HepG2 (cell line): ENCODE results near the gene SLC1A3. TPM values are rescaled to one million over a fixed set of nuclear protein-coding genes. Genes with fewer than 3 reads are reported as not detected.

Experiments used
- ATAC-seq: fragments of 200-7000 bp; cut with Tn5 transposase; 3 replicates; pipeline ENCODE4 v1.9.1; 2020; ENCODE audit warnings: mild to moderate bottlenecking, moderate library complexity
- BruUV-seq: library from RNA; stranded (reverse); fragments of 400-500 nt; replicated peaks from 2 replicates; lab custom pipeline; 2021; lab: Mats Ljungman, UMichigan
- CTCF ChIA-PET: fragments of 300-600 bp; formaldehyde crosslinking; extraction: SDS; loops from one replicate; lab custom pipeline; 2021; ENCODE audit warnings: low total read pairs, inconsistent platforms, low intra/inter-chr PET ratio; lab: Yijun Ruan, JAX
- POLR2A ChIA-PET: fragments of 350-600 bp; sonication (Branson Sonifier 250); formaldehyde crosslinking; loops from one replicate; lab custom pipeline; 2020; ENCODE audit warnings: antibody characterized with exemption, inconsistent platforms; lab: Yijun Ruan, JAX
- DNase-seq: peaks from one replicate; pipeline ENCODE4 v3.0.0-alpha.2; 2015; ENCODE audit warnings: low spot score
- FAIRE-seq: peaks from 3 replicates; lab custom pipeline; 2011; peaks lifted over from hg19 to GRCh38; lab: Jason Lieb, UNC
- H2AFZ ChIP-seq: one replicate; pipeline ENCODE4 v1.6.1; 2011; ENCODE audit warnings: low read length, inconsistent platforms
- H3K27ac ChIP-seq: fragments of 300-600 bp; 3 replicates; pipeline ENCODE4 v1.8.0; 2011; ENCODE audit warnings: mixed run types, mild to moderate bottlenecking, mixed read lengths, low read length, inconsistent platforms; ENCODE audit not compliant: insufficient read depth; ENCODE audit errors: extremely low read length
- H3K27me3 ChIP-seq, 2 experiments: fragments of 200-600 bp in 1 of 2; 2 replicates in 1 of 2; 3 replicates in 1 of 2; pipeline versions ENCODE4 v1.6.0 to v1.8.0; 2011; ENCODE audit warnings: low read length in 2 of 2, mild to moderate bottlenecking in 2 of 2, moderate library complexity in 2 of 2, inconsistent platforms in 1 of 2; ENCODE audit not compliant: insufficient read depth in 2 of 2, control insufficient read depth in 1 of 2
- H3K36me3 ChIP-seq, 2 experiments: fragments of 200-600 bp in 1 of 2; replicated peaks in 1 of 2; 2 replicates in 1 of 2; 3 replicates in 1 of 2; pipeline versions ENCODE4 v1.5.1 to v1.8.0; 2011; ENCODE audit warnings: low read length in 2 of 2, inconsistent platforms in 1 of 2; ENCODE audit not compliant: insufficient read depth in 2 of 2, control insufficient read depth in 1 of 2
- H3K4me1 ChIP-seq: 2 replicates; pipeline ENCODE4 v1.5.1; 2012; ENCODE audit warnings: low read length, inconsistent platforms; ENCODE audit not compliant: insufficient read depth
- H3K4me2 ChIP-seq: 2 replicates; pipeline ENCODE4 v1.6.0; 2011; ENCODE audit warnings: low read depth, low read length, inconsistent platforms
- H3K4me3 ChIP-seq, 3 experiments: fragments of 200-600 bp in 1 of 3; sonication (generic), shearing (Covaris generic) in 1 of 3; replicated peaks in 1 of 3; 2 replicates each; pipeline ENCODE4 v1.5.1; 2011 to 2016; ENCODE audit warnings: low read length in 3 of 3, inconsistent platforms in 2 of 3, low read depth in 2 of 3, mild to moderate bottlenecking in 2 of 3, control low read depth in 1 of 3, mixed read lengths in 1 of 3; ENCODE audit not compliant: insufficient read depth in 1 of 3
- H3K79me2 ChIP-seq: one replicate; pipeline ENCODE4 v1.6.1; 2011; ENCODE audit warnings: low read length, inconsistent platforms; ENCODE audit not compliant: insufficient read depth
- H3K9ac ChIP-seq: 2 replicates; pipeline ENCODE4 v1.6.0; 2011; ENCODE audit warnings: mild to moderate bottlenecking, low read depth, low read length, inconsistent platforms; ENCODE audit not compliant: insufficient read depth
- H3K9me3 ChIP-seq: 2 replicates; pipeline ENCODE4 v1.5.1; 2012; ENCODE audit warnings: mild to moderate bottlenecking, low read length
- H4K20me1 ChIP-seq: 2 replicates; pipeline ENCODE4 v1.6.0; 2011; ENCODE audit warnings: inconsistent platforms, mild to moderate bottlenecking, low read length, moderate library complexity; ENCODE audit not compliant: insufficient read depth
- ELF3 ChIP-seq: IDR thresholded peaks from 2 replicates; pipeline ENCODE4 v1.6.1; 2016; ENCODE audit warnings: missing genetic modification reagents, missing compliant biosample characterization
- GABPA ChIP-seq, 2 experiments: IDR thresholded peaks; 2 replicates each; pipeline ENCODE4 v1.6.1; 2011 to 2016; ENCODE audit warnings: low read depth in 2 of 2, low read length in 1 of 2, missing biosample characterization in 1 of 2, missing genetic modification characterization in 1 of 2
- IKZF1 ChIP-seq: fragments of 450-650 bp; IDR thresholded peaks from 2 replicates; pipeline ENCODE4 v1.7.1; 2016
- SRSF1 ChIP-seq: fragments of 200-400 bp; formaldehyde crosslinking; optimal IDR thresholded peaks from 2 replicates; pipeline ENCODE3; 2017; ENCODE audit warnings: mild to moderate bottlenecking, low read depth, low read length, moderate library complexity
- TCF7L2 ChIP-seq: IDR thresholded peaks from 2 replicates; pipeline ENCODE4 v1.6.1; 2011; ENCODE audit warnings: mild to moderate bottlenecking, low read depth, low read length, moderate library complexity
- TGIF2 ChIP-seq: IDR thresholded peaks from 2 replicates; pipeline ENCODE4 v1.6.1; 2016; ENCODE audit warnings: control low read depth, missing compliant biosample characterization
- XBP1 ChIP-seq: sonication (generic); formaldehyde crosslinking; IDR thresholded peaks from 2 replicates; pipeline ENCODE4 v1.5.0; 2020; ENCODE audit warnings: missing genetic modification reagents
- ZFX ChIP-seq: sonication (generic); formaldehyde crosslinking; IDR thresholded peaks from 2 replicates; pipeline ENCODE4 v1.4.0; 2020; ENCODE audit warnings: mild to moderate bottlenecking, low read depth, missing genetic modification reagents, moderate library complexity
- ZNF17 ChIP-seq: sonication (generic); formaldehyde crosslinking; IDR thresholded peaks from 2 replicates; pipeline ENCODE4 v1.5.0; 2020; ENCODE audit warnings: mild to moderate bottlenecking, missing genetic modification reagents
- ZNF337 ChIP-seq: sonication (generic); formaldehyde crosslinking; IDR thresholded peaks from 2 replicates; pipeline ENCODE4 v1.5.1; 2020; ENCODE audit warnings: missing genetic modification reagents, low read depth, mild to moderate bottlenecking, borderline replicate concordance
- ZNF546 ChIP-seq: sonication (generic); formaldehyde crosslinking; conservative IDR thresholded peaks from 2 replicates; pipeline ENCODE4 v1.8.1; 2023; ENCODE audit warnings: mild to moderate bottlenecking, missing genetic modification reagents
- ZNF577 ChIP-seq: sonication (generic); formaldehyde crosslinking; IDR thresholded peaks from 2 replicates; pipeline ENCODE4 v1.4.0; 2020; ENCODE audit warnings: mild to moderate bottlenecking, low read depth, missing genetic modification reagents, borderline replicate concordance
- WGBS: methylation state at CpG from one replicate; pipeline ENCODE4 v1.1.6; 2017; ENCODE audit warnings: low lambda C conversion rate; 5-methylcytosine and 5-hydroxymethylcytosine counted together
- in situ Hi-C: cut with HindIII; loops from 2 replicates; pipeline ENCODE4 v1.10.0; 2017; ENCODE audit warnings: low pct_unique_long_range_greater_than_20kb; ENCODE audit not compliant: extremely low pct_ligation_motif_present
- intact Hi-C: fragments of 100-400 bp; cut with micrococcal nuclease; formaldehyde crosslinking; loops from one replicate; pipeline ENCODE4 v1.10.0; 2022; ENCODE audit not compliant: unreplicated experiment
- polyA plus RNA-seq, 8 experiments: library from polyadenylated mRNA; depleted of rRNA in 3 of 8; stranded (reverse) in 7 of 8; unstranded in 1 of 8; fragments of >200 nt; fragmentation: Illumina TruSeq in 4 of 8; extraction: Trizol in 4 of 8; gene quantifications; 2 replicates each; pipeline versions ENCODE4 v1.2.1 to v1.2.3, GENCODE V29; 2011 to 2016; ENCODE audit warnings: low read depth in 4 of 8, missing spikeins in 1 of 8, mixed read lengths in 1 of 8; ENCODE audit not compliant: insufficient read depth in 1 of 8
- total RNA-seq, 5 experiments: library from RNA; depleted of rRNA; stranded (reverse); fragments of >200 nt; fragmentation: Illumina TruSeq; extraction: Trizol; gene quantifications; 2 replicates each; pipeline ENCODE4 v1.2.3, GENCODE V29; 2016; ENCODE audit warnings: low read depth in 1 of 5
- TF ChIP-seq, protein P1 (sequence below): sonication (generic); formaldehyde crosslinking; IDR thresholded peaks from 2 replicates; pipeline ENCODE4 v1.8.1; 2023; ENCODE audit warnings: mild to moderate bottlenecking, missing genetic modification reagents, borderline replicate concordance
- TF ChIP-seq, protein P2 (sequence below): sonication (generic); formaldehyde crosslinking; IDR thresholded peaks from 2 replicates; pipeline ENCODE4 v1.4.0; 2020; ENCODE audit warnings: mild to moderate bottlenecking, missing genetic modification reagents
- TF ChIP-seq, protein P3 (sequence below): sonication (generic); formaldehyde crosslinking; IDR thresholded peaks from 2 replicates; pipeline ENCODE4 v1.9.0; 2021; ENCODE audit warnings: missing genetic modification reagents, mild to moderate bottlenecking, borderline replicate concordance

Gene SLC1A3
- total and polyA plus RNA-seq, 2 of the 13 experiments (the other 11 are each of a cell fraction or from before 2014, with no cell fraction given): 0.09 TPM; not detected in 1

DNA sequence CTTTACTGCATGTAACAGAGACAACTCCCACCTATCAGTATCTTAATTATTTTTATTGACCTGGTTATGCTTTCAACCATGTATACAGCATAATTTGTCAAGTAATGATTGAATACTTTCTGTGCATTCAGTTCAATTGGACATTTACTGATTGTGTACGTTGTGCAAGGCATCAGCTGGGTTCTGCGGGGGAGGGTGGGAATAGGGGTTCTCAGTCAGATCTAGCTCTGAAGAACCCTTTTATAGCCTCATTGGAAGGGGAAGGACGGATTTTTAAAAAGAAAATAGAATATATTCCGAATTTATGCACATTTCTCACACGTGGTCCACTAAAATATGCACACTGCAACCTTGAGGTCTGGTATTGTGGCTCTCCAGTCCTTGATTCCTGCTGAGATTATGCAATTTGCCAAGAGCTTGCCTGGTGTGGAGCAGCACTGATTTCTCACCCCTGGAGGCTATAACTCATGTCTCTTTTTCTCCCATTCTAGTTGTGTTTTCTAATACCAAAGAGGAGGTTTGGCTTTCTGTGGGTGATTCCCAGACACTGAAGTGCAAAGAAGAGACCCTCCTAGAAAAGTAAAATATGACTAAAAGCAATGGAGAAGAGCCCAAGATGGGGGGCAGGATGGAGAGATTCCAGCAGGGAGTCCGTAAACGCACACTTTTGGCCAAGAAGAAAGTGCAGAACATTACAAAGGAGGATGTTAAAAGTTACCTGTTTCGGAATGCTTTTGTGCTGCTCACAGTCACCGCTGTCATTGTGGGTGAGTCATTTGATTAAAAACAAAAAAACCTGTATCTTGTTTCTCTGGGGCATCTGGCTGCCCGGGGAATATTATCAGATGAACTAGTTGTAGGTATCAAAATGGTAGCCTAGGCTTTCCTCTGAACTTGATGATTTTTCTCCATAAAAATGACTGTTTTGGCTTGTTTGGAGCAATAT, 1.7 kb downstream of the SLC1A3 start:
- Histone ChIP-seq H3K27ac (no peak overlapping the region), H3K4me2 (no peak overlapping the region), H3K79me2 (no peaks in the 10 kb centered on the region), H3K9ac (no peak overlapping the region), H2AFZ (no peak overlapping the region), H3K4me3 (no peak overlapping the region), H3K27me3 (peaks cover 0 to 27% of the 10 kb centered on the region in 2 experiments; a peak in 3 of 5 replicates), H4K20me1 (no peaks in the 10 kb centered on the region), H3K36me3 (no peaks in the 10 kb centered on the region), H3K9me3 (no peaks in the 10 kb centered on the region), H3K4me1 (no peaks in the 10 kb centered on the region)
- in situ Hi-C loops: no loop called here
- POLR2A ChIA-PET: no interaction called here
- no peak for TF ChIP-seq ELF3 (CRISPR knock-in tag)
- TF ChIP-seq TGIF2 (CRISPR knock-in tag): no peak
- TF ChIP-seq ZFX (CRISPR knock-in tag): no peak
- TF ChIP-seq ZNF17 (CRISPR knock-in tag): no peak
- TF ChIP-seq, protein P1, sequence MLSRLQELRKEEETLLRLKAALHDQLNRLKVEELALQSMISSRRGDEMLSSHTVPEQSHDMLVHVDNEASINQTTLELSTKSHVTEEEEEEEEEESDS: no peak
- TF ChIP-seq, protein P2, sequence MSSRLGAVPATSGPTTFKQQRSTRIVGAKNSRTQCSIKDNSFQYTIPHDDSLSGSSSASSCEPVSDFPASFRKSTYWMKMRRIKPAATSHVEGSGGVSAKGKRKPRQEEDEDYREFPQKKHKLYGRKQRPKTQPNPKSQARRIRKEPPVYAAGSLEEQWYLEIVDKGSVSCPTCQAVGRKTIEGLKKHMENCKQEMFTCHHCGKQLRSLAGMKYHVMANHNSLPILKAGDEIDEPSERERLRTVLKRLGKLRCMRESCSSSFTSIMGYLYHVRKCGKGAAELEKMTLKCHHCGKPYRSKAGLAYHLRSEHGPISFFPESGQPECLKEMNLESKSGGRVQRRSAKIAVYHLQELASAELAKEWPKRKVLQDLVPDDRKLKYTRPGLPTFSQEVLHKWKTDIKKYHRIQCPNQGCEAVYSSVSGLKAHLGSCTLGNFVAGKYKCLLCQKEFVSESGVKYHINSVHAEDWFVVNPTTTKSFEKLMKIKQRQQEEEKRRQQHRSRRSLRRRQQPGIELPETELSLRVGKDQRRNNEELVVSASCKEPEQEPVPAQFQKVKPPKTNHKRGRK (CRISPR knock-in tag): no peak
- TF ChIP-seq ZNF546: no peak
- TF ChIP-seq ZNF337: no peak
- no peak for TF ChIP-seq SRSF1
- no peak for TF ChIP-seq GABPA (IDR thresholded peaks at IDR 0.05; ENCODE audit: low read depth, low read length)
- TF ChIP-seq GABPA (CRISPR knock-in tag; IDR thresholded peaks at IDR 0.05; ENCODE audit: low read depth): no peak
- TF ChIP-seq TCF7L2: no peak
- TF ChIP-seq, protein P3, sequence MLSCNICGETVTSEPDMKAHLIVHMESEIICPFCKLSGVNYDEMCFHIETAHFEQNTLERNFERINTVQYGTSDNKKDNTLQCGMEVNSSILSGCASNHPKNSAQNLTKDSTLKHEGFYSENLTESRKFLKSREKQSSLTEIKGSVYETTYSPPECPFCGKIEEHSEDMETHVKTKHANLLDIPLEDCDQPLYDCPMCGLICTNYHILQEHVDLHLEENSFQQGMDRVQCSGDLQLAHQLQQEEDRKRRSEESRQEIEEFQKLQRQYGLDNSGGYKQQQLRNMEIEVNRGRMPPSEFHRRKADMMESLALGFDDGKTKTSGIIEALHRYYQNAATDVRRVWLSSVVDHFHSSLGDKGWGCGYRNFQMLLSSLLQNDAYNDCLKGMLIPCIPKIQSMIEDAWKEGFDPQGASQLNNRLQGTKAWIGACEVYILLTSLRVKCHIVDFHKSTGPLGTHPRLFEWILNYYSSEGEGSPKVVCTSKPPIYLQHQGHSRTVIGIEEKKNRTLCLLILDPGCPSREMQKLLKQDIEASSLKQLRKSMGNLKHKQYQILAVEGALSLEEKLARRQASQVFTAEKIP (CRISPR knock-in tag): no peak
- TF ChIP-seq IKZF1: no peak
- TF ChIP-seq XBP1 (CRISPR knock-in tag): no peak
- TF ChIP-seq ZNF577 (CRISPR knock-in tag): no peak
- FAIRE-seq (no peak), ATAC-seq (no peak), DNase-seq (no peak)
- intact Hi-C loops: no loop called here
- 41% methylated on average over 10 of the region's 10 CpGs for WGBS
- BruUV-seq: no TSS peak
- CTCF ChIA-PET: no interaction called here
